Measurements from ENCODE around the gene RNF144A. TPM values are rescaled to one million over a fixed set of nuclear protein-coding genes. Genes with fewer than 3 reads are reported as not detected.

RNF144A gene
- total and polyA plus RNA-seq, 2 donors from 2014 or later = 4.2 to 12.3 TPM

DNA sequence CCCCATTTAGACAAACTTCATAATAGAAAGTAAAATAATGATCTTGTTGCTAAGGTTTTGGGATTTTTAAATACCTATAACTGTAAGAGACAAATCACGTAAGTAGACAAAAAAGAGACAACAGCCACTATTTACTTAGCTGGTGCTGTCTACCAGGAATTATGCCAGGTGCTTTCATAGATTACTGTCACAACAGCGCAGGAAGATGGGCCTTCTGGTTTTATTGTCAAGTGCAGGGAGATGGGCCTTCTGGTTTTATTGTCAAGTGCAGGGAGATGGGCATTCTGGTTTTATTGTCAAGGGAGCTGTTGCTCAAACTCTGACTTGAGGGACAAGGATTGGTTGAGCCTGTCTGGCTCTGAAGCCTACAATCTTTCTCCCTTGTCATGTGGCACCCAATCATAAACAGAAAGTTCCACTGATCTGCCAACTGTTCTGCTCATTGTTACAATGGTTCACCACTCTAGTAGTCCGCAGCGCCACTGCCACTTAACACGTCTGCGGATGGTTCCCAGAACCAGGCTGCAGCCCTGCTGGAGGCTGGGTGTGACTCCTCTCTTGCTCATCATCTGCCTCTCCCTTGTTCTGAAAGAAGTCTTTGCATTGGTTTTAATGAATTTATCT lies 95.0 kb downstream of the RNF144A start:
- intact Hi-C loops (cut with DNase I) = no loop called here
- no peaks in the 10 kb centered on the region for H3K27me3 ChIP-seq (ENCODE audit: control insufficient read depth, insufficient read depth, low read length)
- DNase-seq (no peak), FAIRE-seq (no peak)
- H3K4me1 ChIP-seq (ENCODE audit: control insufficient read depth in 2 of 3, insufficient read depth in 2 of 3, low read depth in 1 of 3, low read length in 3 of 3) = peaks cover 2 to 18% (median 15%) of the 10 kb centered on the region in 3 donors
- no peak overlapping the region for H3K4me3 ChIP-seq (ENCODE audit: low read length in 3 of 3)
- H3K9ac ChIP-seq (ENCODE audit: low read length in 3 of 3) = no peak overlapping the region
- H3K9me3 ChIP-seq (ENCODE audit: control insufficient read depth in 2 of 3, insufficient read depth in 1 of 3, low read length in 3 of 3) = no peaks in the 10 kb centered on the region
- no peaks in the 10 kb centered on the region for H3K36me3 ChIP-seq (ENCODE audit: control insufficient read depth in 2 of 3, insufficient read depth in 3 of 3, low read length in 3 of 3)
- H3K27ac ChIP-seq (ENCODE audit: low read depth in 2 of 2, low read length in 2 of 2) = no peak overlapping the region
- TF ChIP-seq, protein P1, sequence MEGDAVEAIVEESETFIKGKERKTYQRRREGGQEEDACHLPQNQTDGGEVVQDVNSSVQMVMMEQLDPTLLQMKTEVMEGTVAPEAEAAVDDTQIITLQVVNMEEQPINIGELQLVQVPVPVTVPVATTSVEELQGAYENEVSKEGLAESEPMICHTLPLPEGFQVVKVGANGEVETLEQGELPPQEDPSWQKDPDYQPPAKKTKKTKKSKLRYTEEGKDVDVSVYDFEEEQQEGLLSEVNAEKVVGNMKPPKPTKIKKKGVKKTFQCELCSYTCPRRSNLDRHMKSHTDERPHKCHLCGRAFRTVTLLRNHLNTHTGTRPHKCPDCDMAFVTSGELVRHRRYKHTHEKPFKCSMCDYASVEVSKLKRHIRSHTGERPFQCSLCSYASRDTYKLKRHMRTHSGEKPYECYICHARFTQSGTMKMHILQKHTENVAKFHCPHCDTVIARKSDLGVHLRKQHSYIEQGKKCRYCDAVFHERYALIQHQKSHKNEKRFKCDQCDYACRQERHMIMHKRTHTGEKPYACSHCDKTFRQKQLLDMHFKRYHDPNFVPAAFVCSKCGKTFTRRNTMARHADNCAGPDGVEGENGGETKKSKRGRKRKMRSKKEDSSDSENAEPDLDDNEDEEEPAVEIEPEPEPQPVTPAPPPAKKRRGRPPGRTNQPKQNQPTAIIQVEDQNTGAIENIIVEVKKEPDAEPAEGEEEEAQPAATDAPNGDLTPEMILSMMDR (IDR thresholded peaks at IDR 0.05; ENCODE audit: borderline replicate concordance, extremely low read depth, insufficient read depth) = no peak

DNA sequence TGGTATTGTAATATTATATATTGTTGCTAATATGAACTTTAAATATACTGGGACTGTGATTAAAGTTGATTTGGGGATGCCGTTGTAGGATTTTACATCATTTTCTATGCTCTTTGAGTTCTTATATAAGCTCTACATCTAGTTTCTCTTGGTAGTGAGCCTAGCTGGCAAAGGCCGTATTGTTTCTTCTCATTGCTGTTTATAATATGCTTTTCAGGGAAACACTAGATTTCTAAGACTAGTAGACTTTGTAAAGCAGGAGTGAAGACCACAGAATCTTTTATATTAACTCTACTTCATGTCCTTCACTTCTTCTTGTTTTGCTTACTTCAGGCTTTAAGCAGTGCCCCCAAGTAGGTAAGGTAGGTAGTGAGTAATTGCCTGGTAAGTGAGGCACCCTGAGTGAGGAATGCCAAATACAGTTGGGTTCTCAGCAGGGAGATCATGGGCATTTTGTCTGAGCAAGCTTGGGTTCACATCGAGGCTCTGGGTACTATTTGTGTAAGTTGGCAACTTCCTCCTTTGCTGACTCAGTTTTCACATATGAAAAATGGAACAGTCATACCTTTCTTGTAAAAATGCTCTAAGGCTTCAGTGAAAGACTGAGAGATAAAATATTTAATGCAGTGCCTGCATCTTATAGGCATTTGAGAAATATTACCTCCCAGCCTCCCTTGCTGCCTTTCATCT lies 96.4 kb downstream of the RNF144A start:
- TF ChIP-seq, protein P1 (IDR thresholded peaks at IDR 0.05; ENCODE audit: borderline replicate concordance, extremely low read depth, insufficient read depth) = no peak
- H3K4me3 ChIP-seq (ENCODE audit: low read length in 3 of 3) = no peak overlapping the region
- H3K9me3 ChIP-seq (ENCODE audit: control insufficient read depth in 2 of 3, insufficient read depth in 1 of 3, low read length in 3 of 3) = no peaks in the 10 kb centered on the region
- H3K4me1 ChIP-seq (ENCODE audit: control insufficient read depth in 2 of 3, insufficient read depth in 2 of 3, low read depth in 1 of 3, low read length in 3 of 3) = peaks cover 2 to 19% (median 10%) of the 10 kb centered on the region in 3 donors
- no peak overlapping the region for H3K27ac ChIP-seq (ENCODE audit: low read depth in 2 of 2, low read length in 2 of 2)
- DNase-seq (no peak), FAIRE-seq (no peak)
- intact Hi-C loops (cut with DNase I) = no loop called here
- no peak overlapping the region for H3K9ac ChIP-seq (ENCODE audit: low read length in 3 of 3)
- H3K27me3 ChIP-seq (ENCODE audit: control insufficient read depth, insufficient read depth, low read length) = no peaks in the 10 kb centered on the region
- no peaks in the 10 kb centered on the region for H3K36me3 ChIP-seq (ENCODE audit: control insufficient read depth in 2 of 3, insufficient read depth in 3 of 3, low read length in 3 of 3)

DNA sequence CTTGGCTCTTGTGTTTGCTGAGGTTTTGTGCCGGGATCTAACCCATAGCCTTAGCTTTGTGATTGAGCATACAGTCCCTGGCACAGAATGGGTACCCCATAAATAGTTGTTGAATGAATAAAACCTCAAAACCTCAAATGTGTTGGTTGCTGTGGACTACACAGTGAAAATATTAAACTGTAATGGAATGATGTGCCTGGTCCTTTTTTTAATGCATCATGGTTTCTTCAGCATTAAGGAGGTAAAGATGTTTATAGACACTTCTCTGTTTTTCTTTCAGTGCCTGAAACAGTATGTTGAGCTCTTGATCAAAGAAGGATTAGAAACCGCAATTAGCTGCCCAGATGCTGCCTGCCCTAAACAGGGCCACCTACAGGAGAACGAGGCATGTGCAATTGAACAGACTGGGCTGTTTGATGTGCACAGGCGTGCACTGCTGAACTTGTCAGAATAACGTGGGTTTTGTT lies 97.0 kb downstream of the RNF144A start:
- Histone ChIP-seq H3K27me3 (ENCODE audit: control insufficient read depth, insufficient read depth, low read length) (no peaks in the 10 kb centered on the region), H3K9me3 (ENCODE audit: control insufficient read depth in 2 of 3, insufficient read depth in 1 of 3, low read length in 3 of 3) (no peaks in the 10 kb centered on the region), H3K36me3 (ENCODE audit: control insufficient read depth in 2 of 3, insufficient read depth in 3 of 3, low read length in 3 of 3) (no peaks in the 10 kb centered on the region), H3K4me1 (ENCODE audit: control insufficient read depth in 2 of 3, insufficient read depth in 2 of 3, low read depth in 1 of 3, low read length in 3 of 3) (peaks cover 4 to 16% (median 5%) of the 10 kb centered on the region in 3 donors), H3K4me3 (ENCODE audit: low read length in 3 of 3) (no peak overlapping the region), H3K27ac (ENCODE audit: low read depth in 2 of 2, low read length in 2 of 2) (no peak overlapping the region), H3K9ac (ENCODE audit: low read length in 3 of 3) (no peak overlapping the region)
- FAIRE-seq (no peak), DNase-seq (peak in 1 of 5 donors; percentile 68)
- TF ChIP-seq, protein P1 (IDR thresholded peaks at IDR 0.05; ENCODE audit: borderline replicate concordance, extremely low read depth, insufficient read depth) = no peak
- intact Hi-C loops (cut with DNase I) = no loop called here

Data from kidney (tissue), 14 donors.